Fibroblast of lung (primary cell): ENCODE results near the gene ZAR1L. TPM values are rescaled to one million over a fixed set of nuclear protein-coding genes. Genes with fewer than 3 reads are reported as not detected.

ENCODE experiments used
- DNase-seq, 2 donors: peaks; one replicate each; pipeline versions ENCODE4 v3.0.0 to v3.0.0-alpha.2; 2010; ENCODE audit warnings: low read depth in 2 of 2
- H2AFZ ChIP-seq: 2 replicates; pipeline ENCODE4 v1.5.1; 2012; ENCODE audit warnings: low read length, control low read depth, inconsistent platforms
- H3K27ac ChIP-seq: 2 replicates; pipeline ENCODE4 v1.5.1; 2011; ENCODE audit warnings: low read length, control low read depth; ENCODE audit not compliant: insufficient read depth
- H3K27me3 ChIP-seq: 2 replicates; pipeline ENCODE4 v1.5.1; 2011; ENCODE audit warnings: mild to moderate bottlenecking, low read length; ENCODE audit not compliant: control insufficient read depth, insufficient read depth
- H3K36me3 ChIP-seq: 2 replicates; pipeline ENCODE4 v1.5.1; 2011; ENCODE audit warnings: low read length; ENCODE audit not compliant: control insufficient read depth, insufficient read depth
- H3K4me1 ChIP-seq: 2 replicates; pipeline ENCODE4 v1.5.1; 2011; ENCODE audit warnings: low read length; ENCODE audit not compliant: control insufficient read depth, insufficient read depth; ENCODE audit errors: extremely low read depth
- H3K4me2 ChIP-seq: 2 replicates; pipeline ENCODE4 v1.5.1; 2011; ENCODE audit warnings: low read length, control low read depth; ENCODE audit not compliant: insufficient read depth; ENCODE audit errors: extremely low read depth
- H3K4me3 ChIP-seq, 4 experiments: fragments of 200-600 bp in 1 of 4; sonication (generic) in 1 of 4; replicated peaks in 1 of 4; 2 replicates each; pipeline ENCODE4 v1.5.1; 2011 to 2016; ENCODE audit warnings: low read length in 4 of 4, low read depth in 3 of 4, mild to moderate bottlenecking in 3 of 4, control low read depth in 2 of 4, inconsistent platforms in 1 of 4, mixed read lengths in 1 of 4; ENCODE audit not compliant: insufficient read depth in 1 of 4; ENCODE audit errors: control extremely low read depth in 1 of 4
- H3K79me2 ChIP-seq: 2 replicates; pipeline ENCODE4 v1.5.1; 2012; ENCODE audit warnings: mild to moderate bottlenecking, low read length, inconsistent platforms; ENCODE audit not compliant: control insufficient read depth, insufficient read depth
- H3K9ac ChIP-seq: 2 replicates; pipeline ENCODE4 v1.5.1; 2011; ENCODE audit warnings: mild to moderate bottlenecking, low read length, control low read depth; ENCODE audit not compliant: insufficient read depth
- H3K9me3 ChIP-seq: 2 replicates; pipeline ENCODE4 v1.5.1; 2012; ENCODE audit warnings: low read depth, low read length; ENCODE audit not compliant: control insufficient read depth, insufficient read depth
- H4K20me1 ChIP-seq: 2 replicates; pipeline ENCODE4 v1.5.1; 2011; ENCODE audit warnings: low read length; ENCODE audit not compliant: control insufficient read depth, insufficient read depth; ENCODE audit errors: extremely low read depth
- CTCF ChIP-seq, 2 donors: IDR thresholded peaks in 1 of 2; conservative IDR thresholded peaks in 1 of 2; 1 replicate in 1 of 2; 2 replicates in 1 of 2; pipeline ENCODE4 v1.5.1; 2011 to 2012; ENCODE audit warnings: low read length in 2 of 2, control low read depth in 1 of 2, inconsistent platforms in 1 of 2, low read depth in 1 of 2, mild to moderate bottlenecking in 1 of 2
- EZH2 ChIP-seq: IDR thresholded peaks from 2 replicates; pipeline ENCODE4 v1.5.1; 2012; ENCODE audit warnings: low read length, control low read depth, mild to moderate bottlenecking; ENCODE audit errors: missing control alignments
- polyA plus RNA-seq, 2 donors: library from polyadenylated mRNA; depleted of rRNA in 1 of 2; stranded (reverse) in 1 of 2; unstranded in 1 of 2; fragments of >200 nt; gene quantifications; 2 replicates each; pipeline ENCODE4 v1.2.1, GENCODE V29; 2011 to 2012; ENCODE audit warnings: missing spikeins in 1 of 2
- total RNA-seq: library from RNA; depleted of rRNA; stranded (reverse); fragments of >200 nt; gene quantifications from 2 replicates; pipeline ENCODE4 v1.2.1, GENCODE V29; 2014

The ZAR1L gene
- total and polyA plus RNA-seq, 2 donors (not counting 1 experiment from before 2014, with no cell fraction given), result not detected

GRCh38 chr13:32340914-32341313 is 25.8 kb upstream of the ZAR1L start:
- Histone ChIP-seq H3K27me3 (no peaks in the 10 kb centered on the region), H4K20me1 (no peaks in the 10 kb centered on the region), H3K79me2 (no peaks in the 10 kb centered on the region), H3K9ac (no peak overlapping the region), H3K27ac (no peak overlapping the region), H3K4me3 (no peak overlapping the region), H3K36me3 (peaks cover 2% of the 10 kb centered on the region), H2AFZ (no peak overlapping the region), H3K9me3 (no peaks in the 10 kb centered on the region), H3K4me2 (no peak overlapping the region), H3K4me1 (no peaks in the 10 kb centered on the region)
- TF ChIP-seq CTCF (conservative IDR thresholded peaks at IDR 0.05 in 1 of 2, IDR thresholded peaks at IDR 0.05 in 1 of 2; ENCODE audit: low read depth in 1 of 2, low read length in 2 of 2), result no peak
- TF ChIP-seq EZH2, result no peak
- DNase-seq, result no peak

GRCh38 chr13:32334671-32335070 is 19.5 kb upstream of the ZAR1L start:
- Histone ChIP-seq H3K9ac (no peak overlapping the region), H3K27ac (no peak overlapping the region), H2AFZ (no peak overlapping the region), H3K9me3 (no peaks in the 10 kb centered on the region), H4K20me1 (no peaks in the 10 kb centered on the region), H3K4me2 (no peak overlapping the region), H3K4me1 (no peaks in the 10 kb centered on the region), H3K36me3 (peaks cover 2% of the 10 kb centered on the region), H3K27me3 (no peaks in the 10 kb centered on the region), H3K4me3 (no peak overlapping the region), H3K79me2 (no peaks in the 10 kb centered on the region)
- TF ChIP-seq EZH2 (no peak), CTCF (conservative IDR thresholded peaks at IDR 0.05 in 1 of 2, IDR thresholded peaks at IDR 0.05 in 1 of 2; ENCODE audit: low read depth in 1 of 2, low read length in 2 of 2) (no peak)
- DNase-seq, result peak in 1 of 2 donors; percentile 16

- Histone ChIP-seq H2AFZ (no peak overlapping the region), H3K36me3 (no peaks in the 10 kb centered on the region), H4K20me1 (no peaks in the 10 kb centered on the region), H3K9me3 (no peaks in the 10 kb centered on the region), H3K4me1 (no peaks in the 10 kb centered on the region), H3K27ac (peak overlapping the region; percentile 23), H3K4me2 (peak overlapping the region; percentile 15), H3K79me2 (no peaks in the 10 kb centered on the region), H3K4me3 (no peak overlapping the region), H3K9ac (no peak overlapping the region), H3K27me3 (no peaks in the 10 kb centered on the region)
- DNase-seq, result peak; percentile 51 to 84
- TF ChIP-seq CTCF (conservative IDR thresholded peaks at IDR 0.05 in 1 of 2, IDR thresholded peaks at IDR 0.05 in 1 of 2; ENCODE audit: low read depth in 1 of 2, low read length in 2 of 2), result no peak
- no peak for TF ChIP-seq EZH2
These were observed 15.3 kb upstream of the ZAR1L start for GRCh38 chr13:32330441-32330840.
